Ramos (cell line): ENCODE results near the gene USP16.
"Not testable (repeated sequence)": the region's sequence is repeated elsewhere in the genome, so short reads cannot be mapped to it uniquely, and the experiment has no call there.

Experiments
- in situ Hi-C: fragments of 300-500 bp; cut with MboI; formaldehyde crosslinking; loops from one replicate; pipeline ENCODE4 v1.14.3; 2022; ENCODE audit warnings: low sequenced_read_pairs; ENCODE audit not compliant: unreplicated experiment

USP16 gene

GRCh38 chr21:29024474-29025327 is at the start of gene USP16:
USP16 (plus strand) TSS chr21:29024668; CDS start chr21:29027914, 3,246 bp downstream.
- in situ Hi-C loops: no loop called here

GRCh38 chr21:28975397-28975796 is 49.1 kb upstream of the USP16 start:
- in situ Hi-C loops: no loop called here

GRCh38 chr21:28979092-28979491 is 45.4 kb upstream of the USP16 start:
- in situ Hi-C loops: no loop called here

- in situ Hi-C loops: no loop called here
Observed at GRCh38 chr21:28982637-28983036, 41.8 kb upstream of the USP16 start.

- in situ Hi-C loops: no loop called here
Observed at GRCh38 chr21:28986677-28987076, 37.8 kb upstream of the USP16 start.

- in situ Hi-C loops: not testable (repeated sequence)
Observed at GRCh38 chr21:28988146-28988545, 36.3 kb upstream of the USP16 start.

GRCh38 chr21:28991861-28992525 is 32.5 kb upstream of the USP16 start:
- in situ Hi-C loops: no loop called here

- in situ Hi-C loops: no loop called here
Observed at GRCh38 chr21:28992526-28993292, 31.8 kb upstream of the USP16 start, which contains the start of gene LTN1. LTN1 (minus strand) TSS chr21:28992877; CDS start chr21:28992805, 72 bp downstream.

- in situ Hi-C loops: no loop called here
Observed at GRCh38 chr21:28993293-28993629, 31.2 kb upstream of the USP16 start.

- in situ Hi-C loops: no loop called here
Observed at GRCh38 chr21:29002442-29003144, 21.9 kb upstream of the USP16 start.

GRCh38 chr21:29005696-29006095 is 18.8 kb upstream of the USP16 start:
- in situ Hi-C loops: no loop called here

GRCh38 chr21:29007135-29007534 is 17.3 kb upstream of the USP16 start:
- in situ Hi-C loops: no loop called here

GRCh38 chr21:29007810-29008209 is 16.7 kb upstream of the USP16 start:
- in situ Hi-C loops: no loop called here

- in situ Hi-C loops: no loop called here
Observed at GRCh38 chr21:29008367-29008766, 16.1 kb upstream of the USP16 start.

- in situ Hi-C loops: not testable (repeated sequence)
Observed at GRCh38 chr21:29011236-29011635, 13.2 kb upstream of the USP16 start.

- in situ Hi-C loops: no loop called here
Observed at GRCh38 chr21:29017639-29018237, 6.7 kb upstream of the USP16 start.

GRCh38 chr21:29018540-29018939 is 5.9 kb upstream of the USP16 start:
- in situ Hi-C loops: no loop called here

GRCh38 chr21:29022166-29022565 is 2.3 kb upstream of the USP16 start:
- in situ Hi-C loops: no loop called here

- in situ Hi-C loops: no loop called here
Observed at GRCh38 chr21:29025328-29025713, 853 bp downstream of the USP16 start.

- in situ Hi-C loops: no loop called here
Observed at GRCh38 chr21:29029524-29029923, 5.1 kb downstream of the USP16 start.
